ENCODE results near the gene ZNF256. TPM values are rescaled to one million over a fixed set of nuclear protein-coding genes. Genes with fewer than 3 reads are reported as not detected.
A peak's percentile ranks its signal among the peaks of the same experiment; 100 is the strongest.

The ZNF256 gene
- polyA plus RNA-seq, 1 donor (not counting 4 experiments of a cell fraction or from before 2014, with no cell fraction given): 5.3 TPM

GRCh38 chr19:57934820-57935665, 12.5 kb downstream of the ZNF256 start, which contains the start of gene ZNF418:
Gene ZNF418 (minus strand): TSS chr19:57935402. CDS start chr19:57933822, 1,580 bp downstream.
- Histone ChIP-seq H3K9ac (ENCODE audit: control insufficient read depth, extremely low read depth, insufficient read depth, low read length) (peak within 1 kb of the TSS; percentile 77), H3K27me3 (ENCODE audit: control insufficient read depth, extremely low read depth, insufficient read depth, low read length) (no peaks in the 10 kb centered on the region), H2AFZ (ENCODE audit: control insufficient read depth, low read length) (peak within 1 kb of the TSS; percentile 95), H3K79me2 (ENCODE audit: control insufficient read depth, insufficient read depth, low read length) (peaks cover 5% of the 10 kb centered on the region), H3K4me1 (ENCODE audit: control insufficient read depth, extremely low read depth, insufficient read depth, low read length) (no peaks in the 10 kb centered on the region), H3K27ac (ENCODE audit: control insufficient read depth, insufficient read depth, low read length) (peak within 1 kb of the TSS; percentile 62), H3K9me1 (ENCODE audit: control insufficient read depth, extremely low read depth, insufficient read depth, low read length) (no peaks in the 10 kb centered on the region), H3K36me3 (ENCODE audit: control insufficient read depth in 2 of 2, extremely low read depth in 1 of 2, insufficient read depth in 2 of 2, low read length in 2 of 2) (peaks cover 0 to 8% of the 10 kb centered on the region in 2 experiments), H4K20me1 (ENCODE audit: control insufficient read depth, extremely low read depth, insufficient read depth, low read length) (no peaks in the 10 kb centered on the region), H3K4me2 (ENCODE audit: control insufficient read depth, extremely low read depth, insufficient read depth, low read depth, low read length) (peak within 1 kb of the TSS; percentile 88), H3K9me3 (ENCODE audit: control insufficient read depth, low read depth, low read length) (no peaks in the 10 kb centered on the region), H3K4me3 (ENCODE audit: control insufficient read depth in 2 of 3, extremely low read depth in 1 of 3, insufficient read depth in 2 of 3, low read depth in 1 of 3, low read length in 3 of 3) (peak within 1 kb of the TSS; percentile 58 to 82 (median 81))
- peak; percentile 96 for FAIRE-seq
- no peak for DNase-seq (ENCODE audit: low read depth, low spot score)
- TF ChIP-seq EZH2 (IDR thresholded peaks at IDR 0.05; ENCODE audit: low read length): no peak
- no peak for TF ChIP-seq CTCF (optimal IDR thresholded peaks at IDR 0.05 in 1 of 3, IDR thresholded peaks at IDR 0.05 in 1 of 3, conservative IDR thresholded peaks at IDR 0.05 in 1 of 3; ENCODE audit: extremely low read depth in 1 of 3, insufficient read depth in 2 of 3, low read length in 3 of 3)
- dilution Hi-C loops (cut with MboI; ENCODE audit: extremely low pct_ligation_motif_present, low sequenced_read_pairs): no loop called here

GRCh38 chr19:57927587-57927986, 19.9 kb downstream of the ZNF256 start:
- Histone ChIP-seq H3K4me3 (ENCODE audit: control insufficient read depth in 2 of 3, extremely low read depth in 1 of 3, insufficient read depth in 2 of 3, low read depth in 1 of 3, low read length in 3 of 3) (no peak overlapping the region), H3K9ac (ENCODE audit: control insufficient read depth, extremely low read depth, insufficient read depth, low read length) (no peak overlapping the region), H3K4me2 (ENCODE audit: control insufficient read depth, extremely low read depth, insufficient read depth, low read depth, low read length) (no peak overlapping the region), H3K79me2 (ENCODE audit: control insufficient read depth, insufficient read depth, low read length) (no peaks in the 10 kb centered on the region), H3K27ac (ENCODE audit: control insufficient read depth, insufficient read depth, low read length) (no peak overlapping the region), H3K9me3 (ENCODE audit: control insufficient read depth, low read depth, low read length) (peaks cover 23% of the 10 kb centered on the region), H3K4me1 (ENCODE audit: control insufficient read depth, extremely low read depth, insufficient read depth, low read length) (no peaks in the 10 kb centered on the region), H3K36me3 (ENCODE audit: control insufficient read depth in 2 of 2, extremely low read depth in 1 of 2, insufficient read depth in 2 of 2, low read length in 2 of 2) (peaks cover 7 to 28% of the 10 kb centered on the region in 2 experiments), H2AFZ (ENCODE audit: control insufficient read depth, low read length) (no peak overlapping the region), H3K27me3 (ENCODE audit: control insufficient read depth, extremely low read depth, insufficient read depth, low read length) (no peaks in the 10 kb centered on the region), H4K20me1 (ENCODE audit: control insufficient read depth, extremely low read depth, insufficient read depth, low read length) (no peaks in the 10 kb centered on the region), H3K9me1 (ENCODE audit: control insufficient read depth, extremely low read depth, insufficient read depth, low read length) (no peaks in the 10 kb centered on the region)
- dilution Hi-C loops (cut with MboI; ENCODE audit: extremely low pct_ligation_motif_present, low sequenced_read_pairs): no loop called here
- TF ChIP-seq EZH2 (IDR thresholded peaks at IDR 0.05; ENCODE audit: low read length): no peak
- TF ChIP-seq CTCF (optimal IDR thresholded peaks at IDR 0.05 in 1 of 3, IDR thresholded peaks at IDR 0.05 in 1 of 3, conservative IDR thresholded peaks at IDR 0.05 in 1 of 3; ENCODE audit: extremely low read depth in 1 of 3, insufficient read depth in 2 of 3, low read length in 3 of 3): no peak
- DNase-seq (ENCODE audit: low read depth, low spot score) (no peak), FAIRE-seq (no peak)
